Measurements from ENCODE around the gene MOV10L1.
A peak's percentile ranks its signal among the peaks of the same experiment; 100 is the strongest.

MOV10L1 gene

DNA sequence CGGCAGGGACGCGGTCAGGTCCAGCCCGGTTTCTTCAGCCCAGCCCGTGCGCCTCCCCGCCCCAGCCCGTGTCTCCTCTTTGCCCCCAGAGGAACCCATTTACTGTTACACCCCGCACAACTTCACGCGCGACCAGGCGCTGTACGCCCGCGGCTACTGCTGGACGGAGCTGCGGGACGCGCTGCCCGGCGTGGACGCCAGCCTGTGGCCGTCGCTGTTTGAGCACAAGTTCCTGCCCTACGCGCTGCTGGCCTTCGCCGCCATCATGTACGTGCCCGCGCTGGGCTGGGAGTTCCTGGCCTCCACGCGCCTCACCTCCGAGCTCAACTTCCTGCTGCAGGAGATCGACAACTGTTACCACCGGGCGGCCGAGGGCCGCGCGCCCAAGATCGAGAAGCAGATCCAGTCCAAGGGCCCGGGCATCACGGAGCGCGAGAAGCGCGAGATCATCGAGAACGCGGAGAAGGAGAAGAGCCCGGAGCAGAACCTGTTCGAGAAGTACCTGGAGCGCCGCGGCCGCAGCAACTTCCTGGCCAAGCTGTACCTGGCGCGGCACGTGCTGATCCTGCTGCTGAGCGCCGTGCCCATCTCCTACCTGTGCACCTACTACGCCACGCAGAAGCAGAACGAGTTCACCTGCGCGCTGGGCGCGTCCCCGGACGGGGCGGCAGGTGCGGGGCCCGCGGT, 87.2 kb downstream of the MOV10L1 start:
- DNase-seq (ENCODE audit: low spot score), result no peak

DNA sequence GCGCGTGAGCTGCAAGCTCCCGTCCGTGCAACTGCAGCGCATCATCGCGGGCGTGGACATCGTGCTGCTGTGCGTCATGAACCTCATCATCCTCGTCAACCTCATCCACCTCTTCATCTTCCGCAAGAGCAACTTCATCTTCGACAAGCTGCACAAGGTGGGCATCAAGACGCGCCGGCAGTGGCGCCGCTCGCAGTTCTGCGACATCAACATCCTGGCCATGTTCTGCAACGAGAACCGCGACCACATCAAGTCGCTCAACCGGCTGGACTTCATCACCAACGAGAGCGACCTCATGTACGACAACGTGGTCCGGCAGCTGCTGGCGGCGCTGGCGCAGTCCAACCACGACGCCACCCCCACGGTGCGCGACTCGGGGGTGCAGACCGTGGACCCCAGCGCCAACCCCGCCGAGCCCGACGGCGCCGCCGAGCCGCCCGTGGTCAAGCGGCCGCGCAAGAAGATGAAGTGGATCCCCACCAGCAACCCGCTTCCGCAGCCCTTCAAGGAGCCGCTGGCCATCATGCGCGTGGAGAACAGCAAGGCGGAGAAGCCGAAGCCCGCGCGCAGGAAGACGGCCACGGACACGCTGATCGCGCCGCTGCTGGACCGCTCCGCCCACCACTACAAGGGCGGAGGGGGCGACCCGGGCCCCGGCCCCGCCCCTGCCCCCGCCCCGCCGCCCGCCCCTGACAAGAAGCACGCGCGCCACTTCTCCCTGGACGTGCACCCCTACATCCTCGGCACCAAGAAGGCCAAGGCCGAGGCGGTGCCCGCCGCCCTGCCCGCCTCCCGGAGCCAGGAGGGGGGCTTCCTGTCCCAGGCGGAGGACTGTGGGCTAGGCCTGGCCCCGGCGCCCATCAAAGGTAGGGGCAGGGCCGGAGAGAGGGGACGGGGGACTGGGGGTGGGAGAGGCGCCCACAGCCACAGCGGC, 88.0 kb downstream of the MOV10L1 start:
- no peak for DNase-seq (ENCODE audit: low spot score)

DNA sequence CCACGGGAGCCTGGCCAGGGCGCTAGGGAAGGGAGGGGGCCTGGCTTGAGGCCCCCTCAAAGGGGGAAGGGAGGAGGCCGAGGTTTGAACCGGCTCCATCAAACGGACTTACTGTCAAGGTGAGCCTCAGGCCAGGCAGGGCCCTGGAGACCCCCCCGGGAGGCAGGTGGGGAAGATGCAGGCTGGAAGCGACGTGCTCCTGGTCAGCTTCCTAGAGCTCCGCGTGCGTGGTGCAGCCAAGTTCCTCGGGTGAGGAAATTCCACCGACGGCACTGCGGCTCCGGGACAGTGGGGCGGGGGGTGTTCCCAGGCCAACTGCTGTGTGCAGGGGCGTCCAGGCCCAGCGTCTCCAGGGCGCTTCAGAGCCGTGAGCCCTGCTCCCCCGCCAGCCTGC, 88.7 kb downstream of the MOV10L1 start:
- DNase-seq (ENCODE audit: low spot score), result no peak

DNA sequence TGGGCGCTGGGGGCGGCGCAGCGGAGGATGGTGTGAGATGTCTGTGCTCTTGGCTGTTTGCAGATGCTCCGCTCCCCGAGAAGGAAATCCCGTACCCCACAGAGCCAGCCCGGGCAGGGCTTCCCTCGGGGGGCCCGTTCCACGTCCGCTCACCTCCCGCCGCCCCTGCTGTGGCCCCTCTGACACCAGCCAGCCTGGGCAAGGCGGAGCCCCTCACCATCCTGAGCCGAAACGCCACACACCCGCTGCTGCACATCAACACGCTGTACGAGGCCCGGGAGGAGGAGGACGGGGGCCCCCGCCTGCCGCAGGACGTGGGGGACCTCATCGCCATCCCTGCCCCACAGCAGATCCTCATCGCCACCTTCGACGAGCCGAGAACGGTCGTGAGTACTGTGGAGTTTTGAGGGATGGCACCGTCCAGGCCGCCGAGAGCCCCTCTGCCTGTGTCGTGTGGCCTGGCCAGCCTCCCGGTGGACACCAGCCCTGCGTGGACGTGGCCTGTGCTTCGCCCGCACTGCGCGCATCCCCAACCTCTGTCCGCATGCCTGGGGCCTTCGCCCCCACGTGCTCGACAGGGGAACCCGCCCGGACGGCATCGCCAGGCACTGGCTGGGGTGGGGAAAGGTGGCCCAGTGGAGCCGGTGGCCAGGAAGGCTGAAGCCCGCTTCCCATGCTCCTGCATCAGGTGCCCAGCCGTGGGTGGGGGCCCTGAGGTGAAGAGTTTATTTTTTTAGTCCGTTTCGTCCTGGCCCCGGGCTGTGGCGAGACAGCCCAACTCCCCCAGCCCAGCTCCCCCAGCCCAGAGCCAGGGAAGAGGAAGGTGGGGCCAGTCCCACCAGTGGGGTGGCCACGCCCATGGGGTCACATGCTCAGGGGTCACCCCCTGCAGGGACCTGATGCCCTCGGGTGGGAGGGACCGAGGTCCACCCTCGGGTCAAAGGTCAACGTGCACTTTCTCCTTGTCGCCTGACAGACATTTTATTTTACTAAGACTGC, 89.4 kb downstream of the MOV10L1 start:
- no peak for DNase-seq (ENCODE audit: low spot score)

DNA sequence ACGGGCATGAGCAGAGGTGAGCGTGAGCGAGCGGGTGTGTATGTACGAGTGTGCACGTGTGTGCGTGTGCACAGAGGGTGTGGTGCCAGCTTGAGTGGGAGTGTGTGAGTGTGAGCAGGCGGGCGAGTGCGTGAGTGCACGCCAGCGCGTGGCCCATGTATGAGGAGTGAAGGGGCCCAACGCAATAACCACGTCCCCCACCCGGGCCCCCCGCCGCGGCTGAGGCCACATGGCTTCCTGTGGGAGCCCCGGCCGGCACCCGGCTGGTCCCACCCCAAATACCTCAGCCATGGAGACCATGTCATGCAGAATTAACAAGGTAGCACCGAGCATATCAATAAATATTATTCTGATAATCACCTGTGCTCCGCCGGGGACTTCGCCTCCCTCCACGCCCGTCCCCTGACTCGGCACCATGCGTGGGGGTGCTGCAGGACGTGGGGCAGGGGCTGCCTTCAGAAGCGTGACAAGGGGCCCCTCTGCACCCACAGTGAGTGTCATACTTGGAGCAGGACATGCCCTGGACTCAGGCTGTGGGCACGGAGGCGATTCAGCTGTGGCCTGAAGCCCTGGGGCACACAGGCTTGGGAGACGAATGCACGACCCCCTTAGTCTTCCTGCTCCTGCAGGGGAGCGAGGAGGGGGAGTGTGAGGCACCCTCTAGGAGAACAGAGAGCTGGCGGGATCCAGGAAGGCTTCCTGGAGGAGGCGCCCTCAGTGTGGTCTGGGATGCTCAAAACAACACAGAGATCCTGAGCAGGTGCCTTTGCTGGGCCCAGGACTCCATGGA, 90.3 kb downstream of the MOV10L1 start:
- no peak for DNase-seq (ENCODE audit: low spot score)

DNA sequence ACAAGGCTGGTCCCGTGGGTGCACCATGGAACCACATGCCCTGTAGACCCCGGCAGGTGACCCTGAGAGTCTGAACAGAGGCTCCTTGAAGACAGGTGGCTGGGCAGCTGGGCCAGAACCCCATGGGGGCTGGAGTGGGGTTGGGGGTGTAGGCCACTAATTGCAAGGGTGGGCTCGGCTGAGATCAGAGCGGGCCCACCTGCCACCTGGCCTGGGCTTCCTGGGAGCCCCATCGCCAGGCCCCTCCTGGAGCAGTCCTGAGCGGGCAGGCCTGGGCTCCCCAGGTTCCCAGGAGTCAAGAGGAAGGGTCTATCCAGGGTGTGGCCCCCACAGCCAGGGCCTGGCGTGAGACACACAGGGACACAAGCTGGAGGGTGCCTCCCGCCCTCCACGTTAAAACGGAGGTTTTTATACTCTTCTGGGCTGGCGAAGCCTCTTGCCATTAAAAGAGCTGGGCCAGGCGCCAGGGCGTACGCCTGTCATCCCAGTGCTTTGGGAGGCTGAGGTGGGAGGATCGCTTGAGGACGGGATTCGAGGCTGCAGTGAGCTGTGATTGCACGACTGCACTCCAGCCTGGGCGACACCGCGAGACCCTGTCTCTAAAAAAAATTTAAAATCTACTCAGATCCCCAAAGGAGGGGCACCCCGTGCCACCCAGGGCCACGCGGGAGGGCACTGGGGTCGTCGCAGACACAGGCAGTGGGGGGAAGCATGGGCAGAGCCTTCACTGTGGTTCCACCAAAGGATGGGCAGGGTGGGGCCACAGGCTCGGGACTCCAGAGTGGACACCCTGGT, 91.1 kb downstream of the MOV10L1 start:
- no peak for DNase-seq (ENCODE audit: low spot score)

DNA sequence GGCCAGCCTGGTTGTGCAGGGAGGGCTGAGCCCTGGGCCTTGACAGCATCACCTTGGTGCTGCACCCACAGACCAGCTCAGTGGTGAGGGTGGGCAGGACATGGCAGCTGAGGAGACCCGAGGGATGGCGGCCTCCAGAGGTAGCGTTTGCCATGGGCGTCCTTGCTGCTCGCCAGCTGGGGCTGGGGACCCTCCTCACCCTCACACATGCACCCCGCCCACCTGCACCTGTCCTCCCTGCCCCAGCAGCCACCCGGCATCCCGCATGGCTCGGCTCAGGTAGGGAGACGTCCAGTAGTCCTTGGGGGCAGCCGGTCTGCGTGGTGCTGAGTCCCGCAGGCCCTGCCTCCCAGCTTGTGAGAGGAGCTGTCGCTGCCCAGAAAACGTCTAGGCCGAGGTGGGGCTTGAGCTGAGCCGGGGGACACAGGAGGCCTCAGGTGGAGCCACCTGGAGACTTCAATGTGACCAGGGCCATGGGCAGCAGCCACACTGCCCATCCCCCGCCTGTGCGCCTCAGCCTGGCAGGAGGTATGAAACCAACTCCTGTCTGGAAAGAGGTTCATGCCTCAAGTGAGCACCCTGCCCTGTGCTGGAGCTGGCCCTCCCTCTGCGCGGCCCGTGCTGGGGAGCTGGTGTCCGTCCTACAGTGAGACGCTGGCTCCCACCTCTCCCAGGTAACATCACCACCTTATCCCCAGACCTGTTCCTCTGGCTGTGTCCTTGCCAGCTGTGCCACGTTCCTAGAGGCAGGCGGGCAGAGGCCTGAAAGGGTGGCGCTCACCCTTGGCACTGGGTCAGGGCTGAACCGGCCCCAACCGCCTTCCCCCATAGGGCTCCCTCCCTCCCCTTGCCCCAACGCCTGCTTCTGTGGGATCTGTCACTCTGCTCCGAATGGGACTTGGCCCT, 92.6 kb downstream of the MOV10L1 start:
- DNase-seq (ENCODE audit: low spot score), result no peak

DNA sequence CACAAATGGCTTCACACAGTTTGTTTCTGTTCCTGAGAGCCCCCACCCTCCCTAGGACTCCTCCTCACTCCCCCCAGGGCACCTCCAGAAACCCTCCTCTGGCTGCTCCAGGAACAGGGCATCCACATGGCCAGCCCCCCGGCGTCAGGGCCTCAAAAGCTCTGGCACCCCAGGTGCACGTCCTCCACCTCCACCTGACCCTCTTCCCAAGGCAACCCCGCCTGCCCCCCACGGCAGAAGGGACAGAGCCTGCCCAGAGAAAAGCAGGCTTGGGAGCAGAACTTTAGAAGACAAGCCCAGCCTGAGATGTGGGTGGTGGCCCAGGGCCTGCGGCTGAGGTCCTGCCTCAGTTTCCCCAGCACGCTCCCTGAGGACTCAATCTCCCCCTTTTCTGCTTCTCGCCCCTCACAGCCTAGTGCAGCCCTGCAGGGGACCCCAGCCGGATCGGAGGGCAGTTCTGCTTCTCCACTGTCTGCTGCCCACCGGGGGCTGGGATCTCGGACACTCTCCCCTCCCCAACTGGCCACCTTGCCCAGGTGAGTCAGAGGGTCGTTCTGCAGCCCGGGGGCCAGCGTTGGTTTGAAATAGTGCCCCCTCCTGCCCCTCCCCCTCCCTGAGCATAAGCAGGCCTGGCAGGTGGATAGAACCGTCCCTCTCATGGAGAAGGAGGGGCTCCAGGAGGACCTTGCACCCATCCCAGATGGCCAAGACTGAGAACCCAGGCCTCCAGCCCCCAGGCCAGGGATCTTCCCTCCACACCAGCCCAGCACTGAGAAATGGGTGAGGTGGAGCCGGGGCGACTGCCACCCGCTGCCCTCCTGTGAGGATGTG, 93.5 kb downstream of the MOV10L1 start:
- DNase-seq (ENCODE audit: low spot score), result no peak

DNA sequence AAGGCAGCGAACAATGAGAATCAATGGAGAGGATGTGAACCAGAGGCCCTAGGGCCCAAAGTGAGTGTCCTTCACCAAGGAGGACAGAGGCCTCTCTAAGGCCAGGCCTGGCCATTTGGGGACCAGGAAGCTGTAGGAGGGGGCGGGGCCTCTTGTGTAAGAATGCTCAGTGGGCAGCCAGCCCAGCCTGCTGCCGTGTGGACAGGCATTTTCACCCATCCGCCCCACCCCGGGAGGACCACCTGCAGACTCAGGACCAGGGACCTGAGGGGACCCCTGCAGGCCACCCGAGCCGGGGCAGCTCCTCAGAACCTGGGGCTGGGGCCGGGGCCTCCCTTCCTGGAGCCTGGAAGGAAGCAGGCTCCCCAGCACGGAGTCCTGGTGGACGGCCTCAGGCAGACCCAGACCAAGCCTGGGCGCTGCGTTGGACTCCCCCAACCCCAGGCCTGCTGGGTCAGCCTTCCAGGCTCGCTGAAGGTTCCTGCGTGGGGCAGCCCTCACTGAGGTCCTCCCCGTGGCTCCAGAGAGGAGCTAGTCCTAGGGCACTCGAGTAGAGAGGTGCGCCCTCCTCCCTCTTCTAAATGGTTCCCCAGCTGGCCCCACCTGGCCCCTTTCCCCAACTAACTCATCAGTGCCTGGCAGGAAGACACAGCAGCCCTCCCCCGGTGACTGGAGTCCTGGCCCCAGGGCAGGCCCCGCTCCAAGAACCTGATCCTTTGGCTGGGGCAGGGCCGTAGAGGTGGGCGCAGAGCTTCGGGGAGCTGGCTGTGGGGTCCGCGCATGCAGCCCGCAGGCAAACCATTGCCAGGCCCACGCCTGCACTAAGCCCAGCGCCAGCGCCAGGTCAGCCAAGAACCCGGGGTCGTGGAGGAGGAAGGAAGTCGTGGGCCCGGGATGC, 94.4 kb downstream of the MOV10L1 start:
- no peak for DNase-seq (ENCODE audit: low spot score)

DNA sequence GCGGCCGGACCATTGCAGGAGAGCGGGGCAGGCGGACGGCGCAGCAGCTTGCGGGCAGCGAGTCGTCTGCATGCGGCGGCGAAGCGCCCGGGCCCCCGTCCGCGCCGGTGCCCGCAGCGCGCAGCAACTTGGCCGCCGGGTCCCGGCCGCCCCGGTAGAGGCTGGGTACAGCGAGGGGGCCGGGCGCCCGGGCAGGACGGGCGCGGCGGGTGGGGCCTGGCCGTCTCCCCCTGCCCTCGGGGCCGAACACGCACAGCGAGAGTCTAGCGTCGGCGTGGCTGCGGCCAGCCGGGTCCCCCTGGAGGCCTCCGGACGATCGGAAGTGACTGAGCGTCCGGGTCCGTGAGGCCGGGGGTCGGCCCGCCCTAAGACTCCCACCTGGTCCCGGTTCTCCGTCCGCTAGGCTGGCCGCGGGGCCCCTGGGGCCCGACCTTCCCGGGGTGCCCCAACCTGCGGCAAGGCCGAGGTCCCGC, 95.1 kb downstream of the MOV10L1 start:
- DNase-seq (ENCODE audit: low spot score), result no peak

DNA sequence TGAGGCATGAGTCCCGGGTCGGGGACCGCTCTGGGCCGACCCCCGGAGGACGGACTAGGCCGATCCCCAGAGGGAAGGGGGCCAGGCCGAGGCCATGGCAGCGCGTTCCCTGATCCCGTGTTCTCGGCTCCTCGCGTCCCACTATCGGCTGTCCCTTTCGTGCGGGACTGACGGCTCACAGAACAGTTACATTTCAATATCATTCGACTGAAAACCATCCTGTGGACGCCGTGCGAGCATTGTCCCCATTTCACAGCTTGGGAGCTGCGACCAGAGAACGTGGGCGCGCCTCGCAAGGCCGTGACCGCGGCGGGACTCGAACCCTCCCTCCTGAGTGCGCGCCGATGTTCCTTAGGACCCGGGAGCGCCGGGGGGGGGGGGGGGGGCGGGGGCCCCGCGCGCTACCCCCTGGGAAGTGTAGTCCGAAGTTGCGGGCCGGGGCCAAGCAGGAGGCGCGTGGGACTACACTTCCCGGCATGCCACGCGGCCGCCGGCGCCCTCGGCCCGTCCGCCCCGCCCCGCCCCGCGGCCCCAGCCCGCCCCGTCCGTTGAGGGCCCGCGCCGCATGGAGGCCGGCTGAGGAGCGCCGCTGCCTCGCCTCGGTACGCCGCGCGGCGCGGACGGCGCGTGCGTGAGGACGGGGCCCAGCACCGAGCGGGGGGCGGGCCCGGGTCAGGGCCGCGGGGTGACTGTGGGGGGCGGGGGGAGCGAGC, 95.7 kb downstream of the MOV10L1 start, which contains the start of gene TRABD:
Gene TRABD (plus strand): TSS at position 539 of the 713 bp plus-strand sequence. CDS start 7,148 bp downstream, outside the sequence.
- peak; percentile 91 for DNase-seq (ENCODE audit: low spot score)

DNA sequence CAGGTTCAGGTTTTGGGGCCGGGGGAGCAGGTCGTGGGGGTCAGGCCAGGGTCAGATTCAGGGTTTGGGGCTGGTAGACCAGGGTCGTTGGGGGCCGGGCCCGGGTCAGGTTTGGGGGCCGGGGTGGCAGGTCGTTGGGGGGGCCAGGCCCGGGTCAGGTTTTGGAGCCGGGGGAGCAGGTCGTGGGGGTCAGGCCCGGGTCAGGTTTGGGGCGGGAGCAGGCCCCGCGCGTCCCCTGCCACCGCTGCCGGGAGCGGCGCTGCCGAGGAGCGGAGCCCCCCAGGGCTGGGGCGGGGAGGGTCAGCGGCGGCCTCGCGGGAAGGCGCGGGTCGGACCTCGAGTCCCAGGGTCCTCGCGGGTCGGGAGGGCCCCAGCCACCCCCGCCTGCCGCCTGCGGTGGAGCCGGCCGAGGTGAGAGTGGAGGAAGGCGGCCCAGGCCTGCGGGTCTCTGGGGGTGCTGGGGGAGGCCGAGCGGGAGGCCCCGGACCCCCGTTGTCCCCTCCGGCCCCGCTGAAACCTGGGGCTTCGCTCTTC, 96.4 kb downstream of the MOV10L1 start:
- DNase-seq (ENCODE audit: low spot score), result no peak

DNA sequence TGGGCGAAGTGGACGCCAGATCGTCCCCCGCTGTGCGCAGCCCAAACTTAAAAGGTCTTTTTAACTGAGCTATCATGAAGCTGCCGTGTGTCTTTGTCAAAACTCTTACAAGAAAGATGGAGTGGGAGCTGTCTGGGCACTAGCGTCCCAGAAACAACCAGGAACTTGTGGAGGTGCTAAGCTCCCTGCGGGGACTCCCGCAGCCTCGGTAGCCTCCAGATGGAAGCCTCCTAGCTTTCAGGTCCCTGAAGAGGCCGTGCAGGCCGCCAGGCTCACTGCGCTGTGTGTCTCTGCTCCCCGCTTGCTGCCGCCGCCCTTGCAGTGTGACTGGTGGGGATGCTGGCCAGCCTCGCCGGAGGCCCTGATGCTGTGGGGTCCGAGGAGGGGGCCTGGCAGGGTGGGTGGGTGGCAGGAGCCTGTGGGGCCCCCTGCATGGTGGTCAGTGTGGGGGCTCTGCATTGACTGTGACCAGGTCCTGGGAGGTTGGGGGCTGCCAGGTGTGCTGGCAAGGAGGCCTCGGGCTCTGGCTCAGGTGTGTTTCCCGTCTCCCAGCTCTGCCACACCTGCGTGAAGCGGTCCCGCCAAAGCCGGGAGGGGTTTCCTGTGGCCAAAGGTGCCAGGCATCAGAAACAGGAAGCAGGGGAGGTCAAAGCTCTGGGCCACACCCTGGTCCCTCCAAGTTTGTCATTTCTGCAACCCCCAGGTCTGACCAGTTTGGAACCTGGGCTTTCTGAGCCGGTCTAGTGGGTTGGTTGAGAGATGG, 97.1 kb downstream of the MOV10L1 start:
- no peak for DNase-seq (ENCODE audit: low spot score)

DNA sequence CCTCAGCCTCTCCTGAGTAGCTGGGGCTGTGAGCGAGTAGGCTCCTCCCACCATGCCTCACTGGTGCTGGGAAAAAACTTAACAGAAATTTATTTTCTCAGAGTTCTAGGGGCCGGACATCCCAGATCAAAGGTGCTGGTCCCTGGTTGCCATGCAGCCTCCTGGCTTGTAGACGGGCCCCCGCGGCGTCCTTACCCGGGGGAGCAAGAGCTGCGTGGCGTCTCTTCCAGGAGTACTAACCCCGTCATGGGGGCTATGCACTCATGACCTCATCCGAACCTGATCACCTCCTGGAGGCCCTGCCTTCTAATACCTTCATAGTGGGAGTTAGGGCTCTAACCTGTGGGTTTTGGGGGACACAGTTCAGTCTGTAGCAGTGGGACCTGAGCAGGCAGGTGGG, 98.5 kb downstream of the MOV10L1 start:
- DNase-seq (ENCODE audit: low spot score), result no peak

DNA sequence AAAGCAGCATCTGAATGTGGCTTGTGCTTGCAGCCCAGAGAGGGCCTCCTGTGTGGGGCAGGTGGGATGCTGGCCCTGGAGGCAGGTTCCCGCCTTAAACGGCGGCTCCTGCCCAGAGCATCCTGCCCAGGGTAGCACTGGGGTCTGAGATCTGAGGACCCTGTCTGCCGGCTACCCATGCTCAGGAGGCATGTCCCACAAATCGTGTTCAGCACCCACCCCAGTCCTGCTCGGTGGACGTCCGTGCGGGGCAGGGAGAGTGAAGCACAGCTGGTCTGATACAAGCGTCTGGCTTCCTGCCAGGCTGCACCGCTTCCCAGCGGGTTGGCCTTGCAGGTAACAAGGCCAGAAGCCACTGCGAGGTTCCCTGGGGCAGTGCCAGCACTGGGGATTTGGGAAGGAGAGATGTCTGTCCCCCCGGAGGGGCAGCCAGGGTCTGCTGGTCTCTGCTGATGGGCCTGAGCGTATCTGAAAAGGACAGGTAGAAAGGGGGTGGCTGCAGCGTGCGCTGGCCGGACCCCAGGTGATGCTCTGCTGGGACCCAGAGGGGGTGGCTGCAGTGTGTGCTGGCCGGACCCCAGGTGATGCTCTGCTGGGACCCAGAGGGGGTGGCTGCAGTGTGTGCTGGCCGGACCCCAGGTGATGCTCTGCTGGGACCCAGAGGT, 99.5 kb downstream of the MOV10L1 start:
- no peak for DNase-seq (ENCODE audit: low spot score)
